ENCODE data around the gene DTX2. TPM values are rescaled to one million over a fixed set of nuclear protein-coding genes. Genes with fewer than 3 reads are reported as not detected.
"Not testable (repeated sequence)": the region's sequence is repeated elsewhere in the genome, so short reads cannot be mapped to it uniquely, and the experiment has no call there.

Gene DTX2
- total RNA-seq, 4 donors from 2014 or later: 14.8 to 23.2 (median 18.8) TPM

- in situ Hi-C loops (cut with MboI; ENCODE audit: low sequenced_read_pairs in 4 of 4) (loop anchor here in 2 of 4 donors (25.0 kb wide), 2 partner anchors 188 to 237 kb away; no protein-coding TSS in a partner anchor), intact Hi-C loops (cut with DNase I; ENCODE audit: low total_unique reads) (no loop called here)
- ATAC-seq (no peak), DNase-seq (no peak)
- TF ChIP-seq CTCF (IDR thresholded peaks at IDR 0.05 in 4 of 5, conservative IDR thresholded peaks at IDR 0.05 in 1 of 5) (no peak), POLR2A (IDR thresholded peaks at IDR 0.05) (no peak)
- Histone ChIP-seq H3K4me3 (no peak within 1 kb of the TSS), H3K4me1 (no peaks in the 10 kb centered on the region), H3K36me3 (no peaks in the 10 kb centered on the region), H3K9me3 (no peaks in the 10 kb centered on the region), H3K27ac (no peak within 1 kb of the TSS), H3K27me3 (no peaks in the 10 kb centered on the region)
Measured at GRCh38 chr7:76424413-76425111, 36.9 kb upstream of the DTX2 start, which contains the start of gene ZP3. ZP3 (plus strand) TSS chr7:76424950; CDS start chr7:76424965, 15 bp downstream.

- Histone ChIP-seq H3K27ac (no peak overlapping the region), H3K4me1 (no peaks in the 10 kb centered on the region), H3K36me3 (no peaks in the 10 kb centered on the region), H3K4me3 (no peak overlapping the region), H3K9me3 (no peaks in the 10 kb centered on the region), H3K27me3 (no peaks in the 10 kb centered on the region)
- no peak for TF ChIP-seq CTCF (IDR thresholded peaks at IDR 0.05 in 4 of 5, conservative IDR thresholded peaks at IDR 0.05 in 1 of 5)
- TF ChIP-seq POLR2A (IDR thresholded peaks at IDR 0.05): no peak
- ATAC-seq (no peak), DNase-seq (no peak)
- intact Hi-C loops (cut with DNase I; ENCODE audit: low total_unique reads): no loop called here
- in situ Hi-C loops (cut with MboI; ENCODE audit: low sequenced_read_pairs in 4 of 4): loop anchor here in 1 of 4 donors (25.0 kb wide), 1 partner anchor 187 kb away; no protein-coding TSS in a partner anchor
Measured at GRCh38 chr7:76425156-76425555, 36.4 kb upstream of the DTX2 start.

GRCh38 chr7:76425558-76425957 is 36.0 kb upstream of the DTX2 start:
- H3K4me1 ChIP-seq; DNase-seq; intact Hi-C loops (cut with DNase I; ENCODE audit: low total_unique reads); H3K36me3 ChIP-seq; H3K9me3 ChIP-seq; H3K4me3 ChIP-seq; H3K27ac ChIP-seq; H3K27me3 ChIP-seq; ATAC-seq: not testable (repeated sequence)
- in situ Hi-C loops (cut with MboI; ENCODE audit: low sequenced_read_pairs in 4 of 4): loop anchor here in 1 of 4 donors (25.0 kb wide), 1 partner anchor 187 kb away; no protein-coding TSS in a partner anchor

DNA sequence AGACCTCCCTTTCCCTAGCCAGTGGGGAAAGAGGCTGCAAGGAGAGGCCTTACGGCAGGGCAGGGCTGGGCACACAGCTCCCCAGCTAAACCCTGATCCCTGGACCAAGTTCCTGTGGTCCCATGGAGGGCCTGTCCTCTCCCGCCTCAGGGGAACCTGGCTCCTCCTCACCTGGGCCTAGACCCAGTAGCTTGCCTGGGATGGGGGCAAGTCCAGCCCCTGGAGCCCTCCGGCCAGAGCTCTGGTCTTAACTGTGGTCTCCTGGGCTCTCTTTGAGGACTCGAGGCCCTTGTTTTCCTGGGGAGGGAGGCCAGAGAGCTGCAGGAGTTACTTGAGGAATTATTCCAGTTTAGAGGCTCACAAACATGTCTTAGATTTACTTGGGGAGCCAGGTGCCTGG is 35.3 kb upstream of the DTX2 start:
- H3K4me3 ChIP-seq: no peak overlapping the region
- ATAC-seq: no peak
- H3K36me3 ChIP-seq: no peaks in the 10 kb centered on the region

More for the DNA sequence above, 35.3 kb upstream of the DTX2 start:
- Histone ChIP-seq H3K27ac (no peak overlapping the region), H3K9me3 (no peaks in the 10 kb centered on the region), H3K27me3 (no peaks in the 10 kb centered on the region), H3K4me1 (no peaks in the 10 kb centered on the region)
- in situ Hi-C loops (cut with MboI; ENCODE audit: low sequenced_read_pairs in 4 of 4) (loop anchor here in 1 of 4 donors (25.0 kb wide), 1 partner anchor 186 kb away; no protein-coding TSS in a partner anchor), intact Hi-C loops (cut with DNase I; ENCODE audit: low total_unique reads) (no loop called here)
- no peak for DNase-seq
- TF ChIP-seq CTCF (IDR thresholded peaks at IDR 0.05 in 4 of 5, conservative IDR thresholded peaks at IDR 0.05 in 1 of 5) (no peak), POLR2A (IDR thresholded peaks at IDR 0.05) (no peak)
